ENCODE data around the gene GRN. TPM values are rescaled to one million over a fixed set of nuclear protein-coding genes. Genes with fewer than 3 reads are reported as not detected.
"Not testable (repeated sequence)": the region's sequence is repeated elsewhere in the genome, so short reads cannot be mapped to it uniquely, and the experiment has no call there.

Gene GRN
- total RNA-seq, 1 donor from 2014 or later, result 169 TPM

DNA sequence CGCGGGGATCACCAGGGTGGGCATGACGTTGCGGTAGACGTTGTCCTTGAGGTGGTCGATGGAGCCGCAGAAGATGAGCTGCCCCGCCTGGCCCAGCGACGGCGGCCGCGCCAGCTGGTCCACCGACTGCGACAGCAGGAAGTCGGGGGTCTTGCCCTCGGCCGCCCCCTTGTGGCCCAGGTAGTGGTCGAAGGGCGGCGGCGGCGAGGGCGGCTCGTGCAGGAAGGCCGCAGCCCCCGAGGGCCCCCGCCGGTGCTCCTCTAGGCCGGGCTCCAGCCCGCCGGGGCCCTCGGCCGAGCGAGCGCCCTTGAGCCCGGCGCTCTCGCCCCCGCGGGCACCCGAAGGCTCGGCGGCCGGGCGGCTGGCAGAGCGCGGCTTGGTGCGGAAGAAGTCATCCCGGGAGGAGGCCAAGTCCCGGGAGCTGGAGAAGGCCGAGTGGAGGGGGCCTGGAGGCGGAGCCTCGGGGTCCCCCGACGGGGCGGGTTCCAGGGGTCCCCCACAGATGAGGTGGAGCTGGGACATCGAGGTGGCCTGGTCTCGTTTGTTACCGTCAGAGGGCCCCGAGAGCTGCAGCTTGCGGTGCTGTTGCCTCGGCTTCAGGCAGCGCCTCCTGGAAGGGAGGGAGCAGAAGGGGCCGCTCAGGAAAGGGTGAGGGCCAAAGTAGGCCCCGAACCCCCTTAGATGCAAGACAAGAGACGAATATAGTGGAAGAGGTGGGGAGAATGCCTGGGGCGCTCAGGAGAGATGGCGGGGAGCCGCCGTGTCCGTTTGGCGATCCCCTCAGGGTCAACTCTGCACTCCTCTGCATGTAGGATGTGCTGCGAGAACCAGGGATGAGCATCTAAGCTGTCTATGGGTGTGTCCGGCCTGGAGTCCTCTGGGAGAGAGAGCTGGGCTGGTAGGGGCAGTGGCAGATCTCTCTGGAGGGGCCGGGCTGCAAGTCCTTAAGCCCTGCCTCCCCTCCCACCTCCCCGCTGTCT, 9.8 kb downstream of the GRN start:
- no peak for ATAC-seq
- intact Hi-C loops (cut with DNase I), result no loop called here
- DNase-seq (ENCODE audit: low spot score), result no peak

DNA sequence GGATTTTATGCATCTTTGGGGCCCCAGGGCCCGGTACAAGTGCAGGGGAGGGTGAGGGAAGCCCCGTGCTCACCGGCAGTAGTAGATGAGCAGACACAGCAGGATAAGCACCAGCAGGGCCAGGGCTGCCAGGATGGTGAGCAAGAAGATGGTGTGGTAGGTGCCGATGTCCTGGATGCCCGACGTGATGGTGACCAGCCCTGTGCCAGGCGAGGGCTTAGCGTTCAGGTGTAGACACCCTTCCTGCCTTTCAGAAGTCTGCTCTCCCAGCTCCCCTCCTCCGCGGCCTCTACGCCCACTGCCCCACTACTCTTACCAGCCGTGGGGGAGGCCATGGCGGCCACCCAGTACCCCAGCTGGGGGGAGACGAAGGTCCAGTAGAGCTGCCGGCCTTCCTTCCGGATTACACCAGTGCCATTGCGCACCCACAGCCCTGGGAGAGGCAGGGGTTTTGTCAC, 10.6 kb downstream of the GRN start:
- ATAC-seq, result no peak
- intact Hi-C loops (cut with DNase I), result no loop called here
- no peak for DNase-seq (ENCODE audit: low spot score)

DNA sequence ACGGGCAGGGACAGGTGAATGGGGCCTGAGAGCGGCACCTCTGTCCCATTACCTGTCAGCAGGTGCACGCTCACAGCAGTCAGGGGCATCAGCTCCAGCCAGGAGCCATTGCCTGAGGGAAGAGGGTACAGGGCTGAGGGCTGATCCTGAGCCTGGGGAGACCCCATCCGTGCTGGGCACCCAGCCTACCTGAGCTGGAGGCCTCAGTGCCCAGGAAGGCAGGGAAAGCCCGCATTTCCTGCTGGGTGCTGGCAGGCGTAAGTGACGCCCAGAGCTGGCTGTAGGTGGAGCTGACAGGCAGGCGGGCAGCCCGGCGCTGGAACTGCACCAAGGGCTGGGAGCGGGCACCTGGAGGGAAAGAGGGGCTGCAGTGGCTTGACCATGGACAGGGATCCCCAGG, 11.1 kb downstream of the GRN start:
- ATAC-seq (no peak), DNase-seq (ENCODE audit: low spot score) (no peak)
- intact Hi-C loops (cut with DNase I), result no loop called here

DNA sequence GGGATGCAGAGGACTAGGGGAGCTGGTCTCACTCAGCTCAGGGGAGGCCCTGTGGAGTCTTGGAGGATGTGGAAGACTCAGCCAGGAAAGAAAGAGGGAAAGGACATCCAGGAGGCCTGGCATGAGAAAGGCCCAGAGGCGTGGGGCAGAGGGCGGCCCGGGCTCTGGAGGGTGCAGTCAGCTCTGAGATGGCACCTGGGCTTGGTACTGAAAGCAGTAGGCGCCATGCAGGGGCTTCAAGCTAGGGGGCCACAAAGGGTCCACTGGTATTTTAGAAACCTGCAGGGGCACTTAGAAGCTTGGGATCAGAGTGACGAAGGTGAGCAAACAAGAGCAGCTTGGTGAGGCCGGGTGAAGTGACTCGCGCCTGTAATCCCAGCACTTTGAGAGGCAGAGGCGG, 13.0 kb downstream of the GRN start:
- no peak for ATAC-seq
- no peak for DNase-seq (ENCODE audit: low spot score)
- intact Hi-C loops (cut with DNase I), result no loop called here

DNA sequence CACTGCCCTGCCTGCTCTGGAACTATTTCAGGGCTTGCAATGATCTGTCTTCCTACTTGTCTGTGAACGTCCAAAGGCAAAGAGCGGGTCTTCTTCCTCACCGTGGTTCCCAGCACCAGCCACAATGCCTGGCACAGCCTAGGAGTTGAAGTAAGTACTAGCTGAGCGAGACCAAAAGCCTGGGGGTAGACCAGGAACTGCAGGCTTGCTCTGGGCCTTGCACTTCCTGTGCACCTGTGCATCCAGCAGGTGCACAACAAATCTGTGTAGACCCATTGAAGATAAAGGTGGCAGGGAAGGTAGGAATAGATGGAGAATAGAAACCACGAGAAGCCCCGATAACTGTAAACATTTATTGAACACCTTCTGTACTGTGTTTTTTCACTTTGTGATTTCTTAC, 13.9 kb downstream of the GRN start:
- no peak for DNase-seq (ENCODE audit: low spot score)
- intact Hi-C loops (cut with DNase I), result no loop called here
- no peak for ATAC-seq

DNA sequence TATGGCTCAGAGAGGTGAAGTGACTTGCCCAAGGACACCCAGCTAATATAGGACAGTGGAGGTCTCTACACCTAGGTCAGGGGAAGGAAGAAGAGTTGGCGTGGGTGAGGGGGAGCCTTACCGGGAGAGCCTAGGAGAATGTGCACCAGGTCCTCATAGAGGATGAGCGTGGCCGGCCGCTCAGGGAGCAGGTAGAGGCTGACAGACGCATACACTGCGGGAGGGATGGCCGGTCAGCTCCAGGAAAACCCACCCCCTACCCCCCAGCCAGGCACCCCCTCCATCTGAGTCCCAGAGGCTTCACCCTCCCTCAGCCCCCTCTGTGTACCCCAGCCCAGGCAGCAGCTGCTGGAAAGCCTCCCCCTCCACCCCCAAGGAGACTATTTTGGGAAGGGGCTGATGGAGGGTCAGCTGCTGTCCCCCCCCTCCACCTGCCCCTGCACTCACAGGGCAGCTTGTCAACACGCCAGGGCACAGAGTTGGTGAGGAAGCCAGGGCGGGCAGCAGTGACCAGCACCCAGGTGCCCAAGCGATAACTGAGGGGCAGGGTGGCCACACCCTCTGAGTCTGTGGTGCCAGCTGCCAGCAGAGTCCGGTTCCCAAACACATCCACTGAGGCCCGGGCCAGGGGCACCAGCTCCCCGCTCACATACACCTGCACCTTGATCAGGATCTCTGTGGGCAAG, 14.5 kb downstream of the GRN start:
- intact Hi-C loops (cut with DNase I), result loop anchor here (2.0 kb wide), 1 partner anchor 25 kb away; no protein-coding TSS in a partner anchor
- DNase-seq (ENCODE audit: low spot score), result no peak
- ATAC-seq, result no peak

DNA sequence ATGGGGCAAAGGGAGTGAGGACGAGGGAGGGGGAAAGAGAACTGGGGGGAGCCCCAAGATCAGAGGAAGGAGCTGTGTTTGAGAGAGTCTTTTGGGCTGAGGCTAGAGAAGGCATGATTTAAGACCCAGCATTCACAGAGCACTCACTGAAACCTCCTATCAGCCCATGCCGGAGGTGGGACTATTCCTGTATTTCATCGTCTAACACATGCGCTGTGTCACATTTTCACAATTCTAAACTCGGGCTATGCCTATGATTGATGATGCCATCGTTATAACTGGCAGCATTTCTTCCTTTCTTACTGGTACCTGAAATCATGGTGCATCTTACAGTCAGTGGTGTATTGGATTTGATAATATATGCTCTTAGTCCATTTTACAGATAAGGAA, 15.0 kb downstream of the GRN start:
- intact Hi-C loops (cut with DNase I), result loop anchor here (2.0 kb wide), 1 partner anchor 25 kb away; no protein-coding TSS in a partner anchor
- ATAC-seq (no peak), DNase-seq (ENCODE audit: low spot score) (no peak)

DNA sequence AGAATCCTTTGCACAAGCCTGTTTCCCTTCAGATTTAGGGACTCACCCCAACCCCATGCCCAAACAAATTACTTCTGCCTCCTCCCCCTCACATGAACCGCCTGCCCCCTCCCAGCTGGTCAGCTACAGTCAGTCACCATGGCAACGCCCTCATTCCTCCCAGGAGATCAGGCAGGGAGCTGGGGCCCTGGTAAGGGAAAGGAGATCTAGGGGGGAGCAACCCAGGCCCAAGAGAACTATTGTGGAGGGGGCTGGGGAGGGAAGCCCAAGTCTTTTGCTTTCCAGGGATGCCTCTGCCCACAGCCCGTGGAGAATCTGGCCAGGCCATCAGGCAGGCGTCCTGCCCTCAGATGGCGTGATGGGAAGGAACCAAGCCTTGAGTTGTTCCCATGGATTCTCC, 15.7 kb downstream of the GRN start:
- intact Hi-C loops (cut with DNase I), result loop anchor here (2.0 kb wide), 1 partner anchor 26 kb away; no protein-coding TSS in a partner anchor
- no peak for DNase-seq (ENCODE audit: low spot score)
- peak; percentile 62 for ATAC-seq

DNA sequence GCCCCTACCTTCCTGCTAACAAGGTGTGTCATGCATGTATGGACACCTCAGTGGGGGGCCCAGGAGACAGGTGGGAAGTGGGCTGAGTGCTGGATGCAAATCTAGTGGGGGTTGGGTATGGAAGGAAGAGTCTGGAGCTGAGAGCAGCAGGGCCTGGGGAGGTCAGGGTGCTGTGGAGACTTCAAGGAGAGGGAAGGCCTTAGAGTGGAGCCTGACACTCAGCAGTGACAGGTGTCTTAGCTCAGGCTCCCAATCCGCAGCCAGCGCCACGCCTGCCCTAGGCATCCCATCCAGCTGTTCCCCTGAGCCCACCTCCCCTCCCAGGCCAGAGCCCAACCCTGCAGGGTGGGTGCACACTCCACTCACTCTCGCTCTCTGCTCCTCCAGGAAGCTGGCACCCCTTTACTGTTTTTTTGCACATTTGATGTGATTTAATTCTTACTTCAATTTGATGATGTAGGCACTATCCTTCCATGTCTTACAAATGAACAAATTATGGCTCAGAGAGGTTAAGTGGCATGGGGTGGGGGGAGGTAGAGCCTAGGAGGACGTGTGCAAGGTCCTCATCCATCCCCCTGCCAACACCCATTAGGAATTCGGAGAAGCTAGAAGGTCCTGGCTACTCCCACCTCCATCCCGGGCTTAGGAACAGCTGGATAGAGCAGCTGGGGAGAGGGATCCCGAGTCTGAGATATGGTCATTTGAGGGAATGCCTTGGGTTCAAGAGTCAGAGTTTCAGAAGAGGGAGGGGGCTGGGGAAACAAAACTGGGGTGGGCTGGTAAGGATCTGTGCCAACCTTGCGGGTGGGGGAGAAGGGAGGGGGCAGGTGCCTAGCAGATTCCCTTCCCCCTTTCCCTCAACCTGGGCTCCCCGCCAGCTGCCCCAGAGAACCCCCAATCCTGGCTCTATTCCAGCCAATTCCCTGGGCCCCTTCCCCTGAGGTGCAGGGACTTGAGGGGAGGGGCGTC, 16.5 kb downstream of the GRN start:
- intact Hi-C loops (cut with DNase I), result loop anchor here (2.0 kb wide), 1 partner anchor 27 kb away; no protein-coding TSS in a partner anchor

DNA sequence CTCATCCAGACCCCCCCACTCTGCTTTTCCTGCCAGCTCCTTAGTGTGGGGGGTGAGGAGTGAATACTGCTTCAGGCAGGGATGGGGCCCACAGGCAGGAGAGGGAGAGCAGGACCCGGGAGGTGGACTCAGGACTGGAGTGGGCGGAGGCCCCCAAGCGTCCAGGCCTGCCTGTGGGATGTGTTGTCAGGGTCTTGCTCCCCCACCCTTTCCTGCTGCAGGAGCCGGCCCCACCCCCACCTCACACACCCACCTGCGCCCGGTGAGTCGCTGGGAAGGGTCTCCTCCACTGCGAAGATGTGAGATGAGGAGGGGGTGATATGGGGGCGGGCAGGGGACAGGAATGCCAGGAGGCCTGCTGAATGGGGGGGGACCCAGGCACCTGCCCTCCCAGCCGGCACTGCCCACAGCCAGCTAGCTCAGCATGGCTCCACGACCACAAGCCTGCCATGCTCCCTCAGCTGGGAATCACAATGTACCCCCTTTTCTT, 17.4 kb downstream of the GRN start:
- intact Hi-C loops (cut with DNase I), result no loop called here
- ATAC-seq (peak; percentile 11), DNase-seq (ENCODE audit: low spot score) (no peak)

More for the DNA sequence above, 16.5 kb downstream of the GRN start:
- DNase-seq (ENCODE audit: low spot score), result no peak
- ATAC-seq, result no peak

DNA sequence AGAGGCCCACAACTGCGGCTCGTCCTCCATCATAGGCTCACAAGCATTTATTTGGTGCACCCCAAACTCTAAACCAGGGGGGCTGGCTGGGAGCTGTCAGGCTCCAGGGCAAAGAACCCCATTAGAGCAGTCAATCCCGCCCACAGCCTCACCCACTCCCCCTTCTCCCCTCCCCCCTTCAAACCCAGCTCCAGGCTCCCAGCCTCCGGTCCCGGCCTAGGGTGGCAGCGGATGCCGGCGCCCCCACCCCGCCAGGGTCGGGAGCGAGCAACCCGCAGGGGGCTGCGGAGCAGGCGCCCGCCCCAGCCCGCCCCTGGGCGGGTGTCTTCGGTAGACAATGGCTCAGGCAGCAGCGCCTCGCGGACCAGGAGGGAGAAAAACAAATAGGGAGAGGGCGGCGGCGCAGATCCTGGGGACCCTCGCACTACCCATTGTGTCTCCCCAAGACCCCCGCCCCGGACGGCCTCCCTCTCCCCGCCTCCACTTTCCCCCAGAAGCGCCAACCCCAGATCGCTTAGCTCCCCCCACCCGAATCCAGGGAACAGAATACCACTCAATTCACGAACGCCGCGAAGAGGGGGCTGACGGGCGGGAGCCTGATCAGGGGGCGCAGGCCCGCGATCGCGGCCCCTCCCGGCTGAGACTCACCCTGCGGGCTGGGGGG, 18.0 kb downstream of the GRN start:
- DNase-seq (ENCODE audit: low spot score), result no peak
- ATAC-seq, result peak; percentile 29
- intact Hi-C loops (cut with DNase I), result no loop called here

DNA sequence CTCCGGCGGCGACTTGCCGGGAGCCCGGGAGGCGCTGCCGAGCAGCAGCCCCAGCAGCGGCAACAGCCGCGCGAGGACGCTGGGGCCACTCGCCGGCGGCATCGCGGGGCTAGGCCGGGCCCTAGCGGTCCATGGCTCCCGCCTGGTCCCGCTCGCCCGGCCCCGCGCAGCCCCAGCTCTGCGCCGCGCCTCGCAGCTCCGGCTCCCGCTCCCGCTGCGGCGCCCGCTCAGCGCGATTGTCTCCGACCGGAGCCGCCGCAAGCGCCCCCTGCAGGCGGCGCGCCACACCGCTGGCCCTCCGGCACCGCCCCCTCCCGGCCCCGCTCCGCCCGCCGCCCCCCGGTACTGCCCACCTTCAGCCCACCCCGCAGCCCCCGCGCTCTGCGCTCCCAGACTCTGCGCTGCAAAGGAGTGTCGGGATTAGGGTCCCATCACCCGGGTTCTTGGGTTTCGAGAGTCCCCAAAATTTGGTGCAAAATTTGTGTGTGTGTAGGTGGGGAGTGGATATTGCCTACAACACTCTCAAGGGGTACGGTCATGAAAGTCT, 18.6 kb downstream of the GRN start, which contains the start of gene FAM171A2:
FAM171A2 (minus strand) TSS at position 241 of the 547 bp plus-strand sequence; CDS start at position 102, 139 bp downstream.
- intact Hi-C loops (cut with DNase I), result no loop called here
- ATAC-seq (peak; percentile 66), DNase-seq (ENCODE audit: low spot score) (peak; percentile 80)

DNA sequence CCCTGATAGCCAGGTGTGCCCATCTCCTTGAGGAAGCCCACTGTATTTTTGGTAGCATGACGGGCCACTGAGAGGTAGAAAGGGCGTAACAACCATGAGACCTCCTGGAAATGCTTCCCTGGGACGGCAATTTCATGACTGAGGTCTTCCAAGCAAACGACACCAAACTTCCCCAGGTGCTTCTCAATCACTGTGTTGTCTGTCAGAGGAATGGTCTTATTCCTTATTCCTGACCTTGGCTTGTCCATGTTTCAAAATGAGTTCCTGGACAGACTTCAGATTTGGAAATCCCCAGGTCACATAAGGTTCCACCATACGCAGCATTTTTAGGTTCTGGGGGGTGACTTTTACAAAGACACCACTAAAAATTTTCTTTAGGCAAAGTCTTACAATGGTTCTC, 19.9 kb downstream of the GRN start:
- ATAC-seq; DNase-seq (ENCODE audit: low spot score); intact Hi-C loops (cut with DNase I): not testable (repeated sequence)

DNA sequence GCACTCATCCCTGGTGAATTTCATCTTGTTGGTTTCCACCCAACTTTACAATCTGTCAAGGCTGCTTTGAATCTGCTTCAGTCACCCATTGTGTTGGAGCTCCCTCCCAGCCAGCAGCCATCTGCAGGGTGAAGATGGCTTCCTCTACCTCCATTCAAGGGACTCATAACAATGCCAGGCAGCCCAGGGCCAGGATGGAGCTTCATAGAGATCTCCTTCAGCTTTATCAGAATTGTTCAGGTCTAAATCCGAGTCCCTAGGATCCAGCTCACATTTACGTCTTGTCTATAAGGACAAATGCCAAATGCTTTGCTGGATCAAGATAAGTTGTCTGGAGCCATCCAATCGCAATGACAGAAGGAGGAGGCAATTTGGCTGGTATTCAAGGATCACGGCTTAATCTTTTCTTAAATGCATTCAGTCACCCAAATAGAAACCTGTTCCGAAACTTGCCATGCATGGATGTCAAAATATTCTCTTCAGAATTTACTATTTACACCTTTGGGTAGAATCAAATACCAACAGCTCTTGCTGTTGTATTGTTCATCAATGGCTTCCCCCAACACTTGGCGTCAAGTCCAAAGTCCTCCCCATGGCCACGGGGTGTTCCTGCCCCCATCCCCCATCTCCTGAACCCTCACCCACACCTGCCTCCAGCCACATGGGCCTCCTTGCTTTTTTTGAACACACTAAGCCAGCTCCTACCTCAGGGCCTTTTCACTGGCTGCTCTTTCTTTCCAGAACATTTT, 22.3 kb downstream of the GRN start:
- no peak for DNase-seq (ENCODE audit: low spot score)

DNA sequence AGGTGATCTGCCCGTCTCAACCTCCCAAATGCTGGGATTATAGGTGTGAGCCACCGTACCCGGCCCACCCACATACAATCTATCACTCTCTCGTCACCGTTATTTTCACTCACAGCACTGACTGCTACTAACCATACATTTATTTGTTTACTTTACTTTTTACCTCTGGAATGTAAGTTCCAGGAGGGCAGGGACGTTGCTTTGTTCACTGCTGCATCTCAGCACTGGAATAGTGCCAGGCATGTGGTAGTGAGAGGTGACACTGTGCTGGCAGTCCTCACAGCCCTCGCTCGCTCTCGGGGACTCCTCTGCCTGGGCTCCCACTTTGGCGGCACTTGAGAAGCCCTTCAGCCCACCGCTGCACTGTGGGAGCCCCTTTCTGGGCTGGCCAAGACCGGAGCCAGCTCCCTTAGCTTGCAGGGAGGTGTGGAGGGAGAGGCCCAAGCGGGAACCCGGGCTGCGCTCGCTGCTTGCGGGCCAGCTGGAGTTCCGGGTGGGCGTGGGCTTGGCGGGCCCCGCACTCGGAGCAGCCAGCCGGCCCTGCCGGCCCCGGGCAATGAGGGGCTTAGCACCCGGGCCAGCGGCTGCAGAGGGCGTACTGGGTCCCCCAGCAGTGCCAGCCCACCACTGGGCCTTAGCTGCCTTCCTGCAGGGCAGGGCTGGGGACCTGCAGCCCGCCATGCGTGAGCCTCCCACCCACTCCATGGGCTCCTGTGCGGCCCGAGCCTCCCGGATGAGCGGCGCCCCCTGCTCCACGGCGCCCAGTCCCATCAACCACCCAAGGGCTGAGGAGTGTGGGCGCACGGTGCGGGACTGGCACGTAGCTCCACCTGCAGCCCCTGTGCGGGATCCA, 23.5 kb downstream of the GRN start:
- ATAC-seq; DNase-seq (ENCODE audit: low spot score); intact Hi-C loops (cut with DNase I): not testable (repeated sequence)

More for the DNA sequence above, 22.3 kb downstream of the GRN start:
- intact Hi-C loops (cut with DNase I), result no loop called here
- ATAC-seq, result no peak

DNA sequence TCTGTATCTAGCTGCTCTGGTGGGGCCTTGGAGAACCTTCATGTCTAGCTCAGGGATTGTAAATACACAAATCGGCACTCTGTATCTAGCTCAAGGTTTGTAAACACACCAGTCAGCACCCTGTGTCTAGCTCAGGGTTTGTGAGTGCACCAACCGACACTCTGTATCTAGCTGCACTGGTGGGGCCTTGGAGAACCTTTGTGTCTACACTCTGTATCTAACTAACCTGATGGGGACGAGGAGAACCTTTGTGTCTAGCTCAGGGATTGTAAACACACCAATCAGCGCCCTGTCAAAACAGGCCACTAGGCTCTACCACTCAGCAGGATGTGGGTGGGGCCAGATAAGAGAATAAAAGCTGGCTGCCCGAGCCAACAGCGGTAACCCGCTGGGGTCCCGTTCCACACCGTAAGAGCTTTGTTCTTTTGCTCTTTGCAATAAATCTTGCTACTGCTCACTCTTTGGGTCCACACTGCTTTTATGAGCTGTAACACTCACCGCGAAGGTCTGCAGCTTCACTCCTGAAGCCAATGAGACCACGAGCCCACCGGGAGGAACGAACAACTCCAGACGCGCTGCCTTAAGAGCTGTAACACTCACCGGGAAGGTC, 24.4 kb downstream of the GRN start:
- intact Hi-C loops (cut with DNase I); DNase-seq (ENCODE audit: low spot score); ATAC-seq: not testable (repeated sequence)

Measured in sciatic nerve (tissue), 2 donors.